ENCODE measurements around the gene NPNT.
A peak's percentile ranks its signal among the peaks of the same experiment; 100 is the strongest.

The NPNT gene

DNA sequence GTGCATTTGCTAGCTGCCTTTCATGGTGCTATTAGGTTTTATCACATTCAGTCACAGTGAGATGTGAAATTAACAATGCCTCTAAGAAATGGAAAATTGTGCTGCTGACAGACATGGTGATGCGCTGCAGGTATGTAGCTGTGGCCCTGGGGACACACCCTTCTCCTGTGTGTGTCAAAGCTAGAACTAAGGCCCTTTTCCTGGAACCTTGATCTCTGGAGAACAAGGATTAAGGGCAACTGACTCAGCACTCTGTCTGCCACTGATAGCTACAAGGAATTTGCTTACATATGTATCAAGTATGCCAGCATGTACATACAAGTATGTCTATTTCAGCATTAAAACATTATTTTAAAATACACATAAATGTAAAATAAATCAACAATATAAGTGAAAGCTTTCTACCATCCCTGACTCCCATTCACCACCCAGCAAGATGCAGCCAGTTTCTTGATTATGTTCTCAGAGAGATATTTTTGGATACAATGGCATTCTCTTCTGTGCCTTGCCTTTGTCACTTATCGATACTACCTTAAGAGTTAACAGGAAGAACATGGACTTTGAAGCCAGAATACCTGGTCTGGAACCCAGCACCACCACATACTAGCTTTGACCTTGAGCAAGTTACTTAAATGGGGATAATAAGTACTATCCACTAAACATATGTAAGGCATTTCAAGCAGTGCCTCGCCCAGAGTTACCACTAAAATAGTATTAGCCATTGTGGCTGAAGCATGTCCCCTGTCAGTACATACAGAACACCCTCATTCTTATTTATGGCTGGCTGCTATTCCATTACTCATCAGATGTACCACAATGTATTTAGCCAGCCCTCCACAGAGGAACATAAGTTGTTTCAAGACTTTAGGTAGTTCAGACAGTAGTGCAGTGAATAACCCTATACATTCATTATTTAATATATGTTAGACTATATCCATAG lies 68.5 kb downstream of the NPNT start:
- TF ChIP-seq EP300 (IDR thresholded peaks at IDR 0.05; ENCODE audit: borderline replicate concordance) (no peak), TAF1 (IDR thresholded peaks at IDR 0.05; ENCODE audit: low read depth) (no peak), CREB1 (IDR thresholded peaks at IDR 0.05; ENCODE audit: low read depth) (no peak), RAD21 (IDR thresholded peaks at IDR 0.05; ENCODE audit: low read depth) (no peak)
- TF ChIP-seq, protein P1, sequence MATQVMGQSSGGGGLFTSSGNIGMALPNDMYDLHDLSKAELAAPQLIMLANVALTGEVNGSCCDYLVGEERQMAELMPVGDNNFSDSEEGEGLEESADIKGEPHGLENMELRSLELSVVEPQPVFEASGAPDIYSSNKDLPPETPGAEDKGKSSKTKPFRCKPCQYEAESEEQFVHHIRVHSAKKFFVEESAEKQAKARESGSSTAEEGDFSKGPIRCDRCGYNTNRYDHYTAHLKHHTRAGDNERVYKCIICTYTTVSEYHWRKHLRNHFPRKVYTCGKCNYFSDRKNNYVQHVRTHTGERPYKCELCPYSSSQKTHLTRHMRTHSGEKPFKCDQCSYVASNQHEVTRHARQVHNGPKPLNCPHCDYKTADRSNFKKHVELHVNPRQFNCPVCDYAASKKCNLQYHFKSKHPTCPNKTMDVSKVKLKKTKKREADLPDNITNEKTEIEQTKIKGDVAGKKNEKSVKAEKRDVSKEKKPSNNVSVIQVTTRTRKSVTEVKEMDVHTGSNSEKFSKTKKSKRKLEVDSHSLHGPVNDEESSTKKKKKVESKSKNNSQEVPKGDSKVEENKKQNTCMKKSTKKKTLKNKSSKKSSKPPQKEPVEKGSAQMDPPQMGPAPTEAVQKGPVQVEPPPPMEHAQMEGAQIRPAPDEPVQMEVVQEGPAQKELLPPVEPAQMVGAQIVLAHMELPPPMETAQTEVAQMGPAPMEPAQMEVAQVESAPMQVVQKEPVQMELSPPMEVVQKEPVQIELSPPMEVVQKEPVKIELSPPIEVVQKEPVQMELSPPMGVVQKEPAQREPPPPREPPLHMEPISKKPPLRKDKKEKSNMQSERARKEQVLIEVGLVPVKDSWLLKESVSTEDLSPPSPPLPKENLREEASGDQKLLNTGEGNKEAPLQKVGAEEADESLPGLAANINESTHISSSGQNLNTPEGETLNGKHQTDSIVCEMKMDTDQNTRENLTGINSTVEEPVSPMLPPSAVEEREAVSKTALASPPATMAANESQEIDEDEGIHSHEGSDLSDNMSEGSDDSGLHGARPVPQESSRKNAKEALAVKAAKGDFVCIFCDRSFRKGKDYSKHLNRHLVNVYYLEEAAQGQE (IDR thresholded peaks at IDR 0.05; ENCODE audit: low read depth) = no peak

DNA sequence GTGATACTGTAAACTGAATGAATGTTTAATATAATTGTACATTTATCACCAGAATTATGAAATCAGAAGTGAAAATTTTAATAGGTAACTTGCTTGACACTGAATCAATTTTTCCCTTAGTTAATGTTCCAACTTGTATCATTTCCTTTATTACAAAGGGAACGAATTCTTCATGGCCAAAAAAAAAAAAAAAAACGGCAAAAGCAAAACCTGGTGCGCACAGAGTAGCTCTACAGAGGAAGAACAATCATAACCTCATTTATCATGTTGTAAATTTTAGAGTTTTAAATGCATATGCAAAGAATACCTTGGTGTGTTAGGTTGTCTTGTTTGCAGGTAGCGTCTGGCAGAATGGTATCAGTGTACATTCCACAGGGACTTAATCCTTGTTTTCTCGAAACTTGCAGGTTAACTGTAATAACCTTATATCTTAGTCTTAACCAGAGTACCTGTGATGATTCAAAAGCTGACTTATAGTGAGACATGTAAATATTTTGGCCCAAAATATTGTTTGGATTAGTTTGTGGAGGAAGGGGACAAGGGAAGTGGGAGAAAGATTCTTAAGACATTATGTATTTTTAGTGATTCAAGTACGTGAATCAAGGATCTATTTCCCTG lies 70.0 kb downstream of the NPNT start:
- TF ChIP-seq, protein P2, sequence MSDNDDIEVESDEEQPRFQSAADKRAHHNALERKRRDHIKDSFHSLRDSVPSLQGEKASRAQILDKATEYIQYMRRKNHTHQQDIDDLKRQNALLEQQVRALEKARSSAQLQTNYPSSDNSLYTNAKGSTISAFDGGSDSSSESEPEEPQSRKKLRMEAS (IDR thresholded peaks at IDR 0.05) = no peak
- TF ChIP-seq NFIC (IDR thresholded peaks at IDR 0.05) (no peak), YY1 (IDR thresholded peaks at IDR 0.05; ENCODE audit: low read depth) (no peak), EGR1 (IDR thresholded peaks at IDR 0.05) (no peak), TEAD4 (IDR thresholded peaks at IDR 0.05) (no peak), EP300 (IDR thresholded peaks at IDR 0.05; ENCODE audit: borderline replicate concordance) (no peak), TAF1 (IDR thresholded peaks at IDR 0.05; ENCODE audit: low read depth) (no peak), RAD21 (IDR thresholded peaks at IDR 0.05; ENCODE audit: low read depth) (no peak), FOXM1 (IDR thresholded peaks at IDR 0.05; ENCODE audit: borderline replicate concordance, low read depth) (no peak), CEBPB (IDR thresholded peaks at IDR 0.05) (no peak), CREB1 (IDR thresholded peaks at IDR 0.05; ENCODE audit: low read depth) (no peak), ZBTB7A (IDR thresholded peaks at IDR 0.05; ENCODE audit: low read depth) (no peak), TCF12 (IDR thresholded peaks at IDR 0.05; ENCODE audit: low read depth) (no peak)
- TF ChIP-seq, protein P3, sequence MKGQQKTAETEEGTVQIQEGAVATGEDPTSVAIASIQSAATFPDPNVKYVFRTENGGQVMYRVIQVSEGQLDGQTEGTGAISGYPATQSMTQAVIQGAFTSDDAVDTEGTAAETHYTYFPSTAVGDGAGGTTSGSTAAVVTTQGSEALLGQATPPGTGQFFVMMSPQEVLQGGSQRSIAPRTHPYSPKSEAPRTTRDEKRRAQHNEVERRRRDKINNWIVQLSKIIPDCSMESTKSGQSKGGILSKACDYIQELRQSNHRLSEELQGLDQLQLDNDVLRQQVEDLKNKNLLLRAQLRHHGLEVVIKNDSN (IDR thresholded peaks at IDR 0.05) = no peak
- TF ChIP-seq, protein P1 (IDR thresholded peaks at IDR 0.05; ENCODE audit: low read depth) = no peak

DNA sequence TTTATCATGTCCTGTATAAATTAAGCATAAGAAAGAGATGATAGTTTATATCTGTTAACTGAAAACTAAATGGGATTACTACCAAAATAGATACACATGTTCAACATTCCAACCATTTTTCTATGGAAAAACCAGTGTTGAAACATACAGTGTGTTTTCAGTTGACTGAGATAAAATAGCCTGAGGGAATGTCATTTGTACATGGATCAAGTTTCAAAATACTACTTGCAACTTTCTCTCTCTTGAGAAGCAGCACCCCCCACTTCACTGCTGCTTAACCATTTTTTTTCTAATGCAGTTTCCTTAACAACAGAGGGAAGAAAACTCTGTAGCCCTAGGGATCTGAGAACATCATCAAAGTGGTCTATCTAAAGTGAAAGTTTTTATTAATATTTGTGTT lies 70.8 kb downstream of the NPNT start:
- TF ChIP-seq TEAD4 (IDR thresholded peaks at IDR 0.05) (0 out of 2 replicates have a peak, but pooled peaks have one; percentile 7), FOXM1 (IDR thresholded peaks at IDR 0.05; ENCODE audit: borderline replicate concordance, low read depth) (no peak)

DNA sequence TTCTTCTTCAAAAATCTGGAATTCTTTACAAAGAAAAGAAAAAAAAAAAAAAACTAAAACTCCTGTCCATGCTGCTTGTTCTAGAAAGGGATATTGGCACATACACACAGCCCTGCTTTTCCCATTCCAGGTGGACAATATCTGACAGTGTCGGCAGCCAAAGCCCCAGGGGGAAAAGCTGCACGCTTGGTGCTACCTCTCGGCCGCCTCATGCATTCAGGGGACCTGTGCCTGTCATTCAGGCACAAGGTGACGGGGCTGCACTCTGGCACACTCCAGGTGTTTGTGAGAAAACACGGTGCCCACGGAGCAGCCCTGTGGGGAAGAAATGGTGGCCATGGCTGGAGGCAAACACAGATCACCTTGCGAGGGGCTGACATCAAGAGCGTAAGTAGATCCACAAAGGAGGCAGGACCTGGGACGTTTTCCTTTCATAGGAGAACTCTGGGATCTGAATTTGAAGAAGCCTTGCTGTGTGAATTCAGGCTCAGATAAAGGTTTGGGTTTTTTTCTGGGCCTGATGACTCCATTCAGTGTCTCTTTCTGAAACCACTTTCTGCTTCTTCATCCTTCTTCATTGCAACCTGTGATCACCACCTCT lies 71.9 kb downstream of the NPNT start:
- TF ChIP-seq YY1 (IDR thresholded peaks at IDR 0.05; ENCODE audit: low read depth) (no peak), CEBPB (IDR thresholded peaks at IDR 0.05) (no peak), EP300 (IDR thresholded peaks at IDR 0.05; ENCODE audit: borderline replicate concordance) (no peak), ZBTB7A (IDR thresholded peaks at IDR 0.05; ENCODE audit: low read depth) (no peak), TAF1 (IDR thresholded peaks at IDR 0.05; ENCODE audit: low read depth) (no peak), TCF12 (IDR thresholded peaks at IDR 0.05; ENCODE audit: low read depth) (no peak), NFIC (IDR thresholded peaks at IDR 0.05) (no peak), TEAD4 (IDR thresholded peaks at IDR 0.05) (no peak), RAD21 (IDR thresholded peaks at IDR 0.05; ENCODE audit: low read depth) (no peak), FOXM1 (IDR thresholded peaks at IDR 0.05; ENCODE audit: borderline replicate concordance, low read depth) (no peak), CREB1 (IDR thresholded peaks at IDR 0.05; ENCODE audit: low read depth) (no peak)
- TF ChIP-seq, protein P3 (IDR thresholded peaks at IDR 0.05) = no peak
- TF ChIP-seq, protein P1 (IDR thresholded peaks at IDR 0.05; ENCODE audit: low read depth) = no peak
- TF ChIP-seq, protein P2 (IDR thresholded peaks at IDR 0.05) = no peak

All from Ishikawa (cell line).